Measurements from ENCODE around the gene AHRR. TPM values are rescaled to one million over a fixed set of nuclear protein-coding genes. Genes with fewer than 3 reads are reported as not detected.
A peak's percentile ranks its signal among the peaks of the same experiment; 100 is the strongest.

AHRR gene
- total RNA-seq, 2 donors from 2014 or later = 1.9 to 2.1 TPM

DNA sequence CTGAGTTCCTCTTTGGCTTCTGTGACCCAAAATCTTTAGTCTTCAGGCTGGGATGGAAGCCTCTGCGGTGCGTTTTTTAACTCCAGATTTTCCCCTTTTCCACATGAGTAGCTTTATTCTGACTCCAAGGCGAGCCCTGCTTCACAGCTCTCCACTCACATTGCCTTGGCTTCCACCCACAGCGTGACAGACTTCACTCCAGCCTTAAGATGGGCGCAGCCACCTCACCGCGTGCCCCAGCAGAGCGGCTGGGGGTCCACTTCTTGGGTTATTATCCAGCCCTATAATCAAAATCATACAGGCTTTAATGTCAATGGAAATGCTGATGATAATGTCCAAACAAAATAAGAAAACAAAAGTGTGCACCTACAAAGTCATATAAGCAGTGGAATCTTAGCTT, 122.7 kb downstream of the AHRR start:
- Histone ChIP-seq H3K27ac (no peak overlapping the region), H3K36me3 (peaks cover 12% of the 10 kb centered on the region), H3K9ac (ENCODE audit: low read depth in 2 of 2, low read length in 2 of 2) (peak overlapping the region; percentile 96 to 98), H3K4me1 (no peaks in the 10 kb centered on the region), H3K27me3 (no peaks in the 10 kb centered on the region), H3K9me3 (no peaks in the 10 kb centered on the region), H3K4me3 (peak overlapping the region; percentile 93)
- TF ChIP-seq, protein P1, sequence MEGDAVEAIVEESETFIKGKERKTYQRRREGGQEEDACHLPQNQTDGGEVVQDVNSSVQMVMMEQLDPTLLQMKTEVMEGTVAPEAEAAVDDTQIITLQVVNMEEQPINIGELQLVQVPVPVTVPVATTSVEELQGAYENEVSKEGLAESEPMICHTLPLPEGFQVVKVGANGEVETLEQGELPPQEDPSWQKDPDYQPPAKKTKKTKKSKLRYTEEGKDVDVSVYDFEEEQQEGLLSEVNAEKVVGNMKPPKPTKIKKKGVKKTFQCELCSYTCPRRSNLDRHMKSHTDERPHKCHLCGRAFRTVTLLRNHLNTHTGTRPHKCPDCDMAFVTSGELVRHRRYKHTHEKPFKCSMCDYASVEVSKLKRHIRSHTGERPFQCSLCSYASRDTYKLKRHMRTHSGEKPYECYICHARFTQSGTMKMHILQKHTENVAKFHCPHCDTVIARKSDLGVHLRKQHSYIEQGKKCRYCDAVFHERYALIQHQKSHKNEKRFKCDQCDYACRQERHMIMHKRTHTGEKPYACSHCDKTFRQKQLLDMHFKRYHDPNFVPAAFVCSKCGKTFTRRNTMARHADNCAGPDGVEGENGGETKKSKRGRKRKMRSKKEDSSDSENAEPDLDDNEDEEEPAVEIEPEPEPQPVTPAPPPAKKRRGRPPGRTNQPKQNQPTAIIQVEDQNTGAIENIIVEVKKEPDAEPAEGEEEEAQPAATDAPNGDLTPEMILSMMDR (IDR thresholded peaks at IDR 0.05) = no peak
- intact Hi-C loops (cut with DNase I) = loop anchor here (10.0 kb wide), 1 partner anchor 171 kb away; the partner anchor contains the start of gene CEP72
- no peak for DNase-seq

DNA sequence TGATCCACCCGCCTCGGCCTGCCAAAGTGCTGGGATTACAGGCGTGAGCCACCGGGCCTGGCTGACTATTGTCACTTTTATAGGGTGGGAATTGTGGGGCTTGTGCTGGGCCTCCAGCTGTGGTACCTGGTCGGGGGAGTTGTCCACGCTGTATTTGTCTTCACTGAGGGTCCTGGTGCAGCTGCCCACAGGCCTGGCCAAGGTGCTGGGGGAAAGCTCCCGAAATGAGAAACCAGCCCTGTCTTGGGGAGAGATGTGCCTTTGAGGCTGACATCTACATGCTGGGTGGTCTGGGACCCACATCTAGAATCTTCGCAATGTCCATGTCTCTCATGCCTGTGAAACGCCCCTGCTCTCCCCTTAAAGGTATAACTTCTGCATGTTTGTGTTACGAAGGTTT, 124.1 kb downstream of the AHRR start:
- no peaks in the 10 kb centered on the region for H3K27me3 ChIP-seq
- H3K4me3 ChIP-seq = no peak overlapping the region
- H3K36me3 ChIP-seq = peaks cover 12% of the 10 kb centered on the region
- H3K4me1 ChIP-seq = no peaks in the 10 kb centered on the region
- TF ChIP-seq, protein P1 (IDR thresholded peaks at IDR 0.05) = no peak
- intact Hi-C loops (cut with DNase I) = loop anchor here (5.0 to 10.0 kb wide), 2 partner anchors 169 to 447 kb away; partner anchors contain the start of genes BRD9, CEP72 and TRIP13
- H3K9ac ChIP-seq (ENCODE audit: low read depth in 2 of 2, low read length in 2 of 2) = no peak overlapping the region
- DNase-seq = no peak
- H3K27ac ChIP-seq = no peak overlapping the region
- H3K9me3 ChIP-seq = no peaks in the 10 kb centered on the region

DNA sequence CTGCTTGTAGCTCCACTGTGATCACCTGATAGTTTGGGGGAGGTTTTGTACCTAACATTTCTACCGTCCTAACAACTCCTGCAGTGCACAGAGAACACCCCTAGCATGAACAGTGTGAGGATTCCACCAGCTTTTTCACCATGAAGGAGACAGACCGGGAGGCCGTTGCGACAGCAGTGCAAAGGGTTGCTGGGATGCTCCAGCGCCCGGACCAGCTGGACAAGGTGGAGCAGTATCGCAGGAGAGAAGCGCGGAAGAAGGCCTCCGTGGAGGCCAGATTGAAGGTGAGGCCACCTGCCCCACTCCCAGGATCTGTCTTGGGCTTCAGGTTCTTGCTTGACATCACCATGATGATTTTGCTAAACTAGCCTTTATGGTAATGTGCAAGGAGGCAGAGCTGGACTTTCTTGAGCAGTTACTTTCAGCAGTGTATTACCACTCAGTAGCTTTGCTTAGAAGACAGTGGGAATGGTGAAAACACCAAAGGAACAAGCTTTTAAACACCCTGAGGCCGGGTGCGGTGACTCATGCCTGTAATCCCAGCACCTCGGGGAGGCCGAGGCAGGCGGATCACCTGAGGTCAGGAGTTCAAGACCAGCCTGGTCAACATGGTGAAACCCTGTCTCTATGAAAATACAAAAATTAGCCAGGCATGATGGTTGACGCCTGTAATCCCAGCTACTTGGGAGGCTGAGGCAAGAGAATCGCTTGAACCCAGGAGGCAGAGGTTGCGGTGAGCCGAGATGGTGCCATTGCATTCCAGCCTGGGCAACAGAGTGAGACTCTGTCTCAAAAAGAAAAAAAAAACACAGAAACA, 124.8 kb downstream of the AHRR start:
- intact Hi-C loops (cut with DNase I) = loop anchor here (5.0 to 10.0 kb wide), 2 partner anchors 169 to 446 kb away; partner anchors contain the start of genes BRD9, CEP72 and TRIP13
- Histone ChIP-seq H3K4me1 (no peaks in the 10 kb centered on the region), H3K4me3 (no peak overlapping the region), H3K27me3 (no peaks in the 10 kb centered on the region), H3K9me3 (no peaks in the 10 kb centered on the region), H3K27ac (no peak overlapping the region), H3K9ac (ENCODE audit: low read depth in 2 of 2, low read length in 2 of 2) (no peak overlapping the region), H3K36me3 (peaks cover 12% of the 10 kb centered on the region)
- no peak for DNase-seq
- TF ChIP-seq, protein P1 (IDR thresholded peaks at IDR 0.05) = no peak

- Histone ChIP-seq H3K36me3 (peaks cover 12% of the 10 kb centered on the region), H3K27me3 (no peaks in the 10 kb centered on the region), H3K9me3 (no peaks in the 10 kb centered on the region), H3K4me3 (no peak overlapping the region), H3K4me1 (no peaks in the 10 kb centered on the region), H3K27ac (no peak overlapping the region), H3K9ac (ENCODE audit: low read depth in 2 of 2, low read length in 2 of 2) (no peak overlapping the region)
- TF ChIP-seq, protein P1 (IDR thresholded peaks at IDR 0.05) = peak; percentile 51
- intact Hi-C loops (cut with DNase I) = loop anchor here (5.0 to 10.0 kb wide), 2 partner anchors 168 to 445 kb away; partner anchors contain the start of genes BRD9, CEP72 and TRIP13
- no peak for DNase-seq
These were observed 125.4 kb downstream of the AHRR start for GRCh38 chr5:446883-447263.

- intact Hi-C loops (cut with DNase I) = loop anchor here (5.0 to 10.0 kb wide), 2 partner anchors 167 to 445 kb away; partner anchors contain the start of genes BRD9, CEP72 and TRIP13
- Histone ChIP-seq H3K9ac (ENCODE audit: low read depth in 2 of 2, low read length in 2 of 2) (no peak overlapping the region), H3K27me3 (no peaks in the 10 kb centered on the region), H3K4me3 (no peak overlapping the region), H3K4me1 (no peaks in the 10 kb centered on the region), H3K36me3 (peaks cover 12% of the 10 kb centered on the region), H3K9me3 (no peaks in the 10 kb centered on the region), H3K27ac (no peak overlapping the region)
- TF ChIP-seq, protein P1 (IDR thresholded peaks at IDR 0.05) = no peak
- no peak for DNase-seq
These were observed 126.0 kb downstream of the AHRR start for GRCh38 chr5:447501-447900.

Measured in colonic mucosa (tissue), 4 donors.